HL-60 (cell line): ENCODE measurements around the gene ADAMTSL4.

Experiments used
- GABPA ChIP-seq: IDR thresholded peaks from 2 replicates; pipeline ENCODE4 v1.6.1; 2012; ENCODE audit warnings: low read depth
- POLR2AphosphoS5 ChIP-seq: IDR thresholded peaks from 2 replicates; pipeline ENCODE4 v1.6.1; 2012; ENCODE audit warnings: low read depth
- SPI1 ChIP-seq: IDR thresholded peaks from 2 replicates; pipeline ENCODE4 v1.6.1; 2012; ENCODE audit warnings: low read depth, mild to moderate bottlenecking, borderline replicate concordance
- TF ChIP-seq, protein P1 (sequence below): IDR thresholded peaks from one replicate; pipeline ENCODE4 v1.5.1; 2011; ENCODE audit warnings: low read length, control low read depth, inconsistent platforms; ENCODE audit not compliant: insufficient read depth
- TF ChIP-seq, protein P2 (sequence below): IDR thresholded peaks from 2 replicates; pipeline ENCODE4 v1.6.1; 2012; ENCODE audit warnings: low read depth; ENCODE audit not compliant: insufficient replicate concordance

- TF ChIP-seq, protein P1, sequence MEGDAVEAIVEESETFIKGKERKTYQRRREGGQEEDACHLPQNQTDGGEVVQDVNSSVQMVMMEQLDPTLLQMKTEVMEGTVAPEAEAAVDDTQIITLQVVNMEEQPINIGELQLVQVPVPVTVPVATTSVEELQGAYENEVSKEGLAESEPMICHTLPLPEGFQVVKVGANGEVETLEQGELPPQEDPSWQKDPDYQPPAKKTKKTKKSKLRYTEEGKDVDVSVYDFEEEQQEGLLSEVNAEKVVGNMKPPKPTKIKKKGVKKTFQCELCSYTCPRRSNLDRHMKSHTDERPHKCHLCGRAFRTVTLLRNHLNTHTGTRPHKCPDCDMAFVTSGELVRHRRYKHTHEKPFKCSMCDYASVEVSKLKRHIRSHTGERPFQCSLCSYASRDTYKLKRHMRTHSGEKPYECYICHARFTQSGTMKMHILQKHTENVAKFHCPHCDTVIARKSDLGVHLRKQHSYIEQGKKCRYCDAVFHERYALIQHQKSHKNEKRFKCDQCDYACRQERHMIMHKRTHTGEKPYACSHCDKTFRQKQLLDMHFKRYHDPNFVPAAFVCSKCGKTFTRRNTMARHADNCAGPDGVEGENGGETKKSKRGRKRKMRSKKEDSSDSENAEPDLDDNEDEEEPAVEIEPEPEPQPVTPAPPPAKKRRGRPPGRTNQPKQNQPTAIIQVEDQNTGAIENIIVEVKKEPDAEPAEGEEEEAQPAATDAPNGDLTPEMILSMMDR, result no peak
- TF ChIP-seq POLR2AphosphoS5, result no peak
- TF ChIP-seq, protein P2, sequence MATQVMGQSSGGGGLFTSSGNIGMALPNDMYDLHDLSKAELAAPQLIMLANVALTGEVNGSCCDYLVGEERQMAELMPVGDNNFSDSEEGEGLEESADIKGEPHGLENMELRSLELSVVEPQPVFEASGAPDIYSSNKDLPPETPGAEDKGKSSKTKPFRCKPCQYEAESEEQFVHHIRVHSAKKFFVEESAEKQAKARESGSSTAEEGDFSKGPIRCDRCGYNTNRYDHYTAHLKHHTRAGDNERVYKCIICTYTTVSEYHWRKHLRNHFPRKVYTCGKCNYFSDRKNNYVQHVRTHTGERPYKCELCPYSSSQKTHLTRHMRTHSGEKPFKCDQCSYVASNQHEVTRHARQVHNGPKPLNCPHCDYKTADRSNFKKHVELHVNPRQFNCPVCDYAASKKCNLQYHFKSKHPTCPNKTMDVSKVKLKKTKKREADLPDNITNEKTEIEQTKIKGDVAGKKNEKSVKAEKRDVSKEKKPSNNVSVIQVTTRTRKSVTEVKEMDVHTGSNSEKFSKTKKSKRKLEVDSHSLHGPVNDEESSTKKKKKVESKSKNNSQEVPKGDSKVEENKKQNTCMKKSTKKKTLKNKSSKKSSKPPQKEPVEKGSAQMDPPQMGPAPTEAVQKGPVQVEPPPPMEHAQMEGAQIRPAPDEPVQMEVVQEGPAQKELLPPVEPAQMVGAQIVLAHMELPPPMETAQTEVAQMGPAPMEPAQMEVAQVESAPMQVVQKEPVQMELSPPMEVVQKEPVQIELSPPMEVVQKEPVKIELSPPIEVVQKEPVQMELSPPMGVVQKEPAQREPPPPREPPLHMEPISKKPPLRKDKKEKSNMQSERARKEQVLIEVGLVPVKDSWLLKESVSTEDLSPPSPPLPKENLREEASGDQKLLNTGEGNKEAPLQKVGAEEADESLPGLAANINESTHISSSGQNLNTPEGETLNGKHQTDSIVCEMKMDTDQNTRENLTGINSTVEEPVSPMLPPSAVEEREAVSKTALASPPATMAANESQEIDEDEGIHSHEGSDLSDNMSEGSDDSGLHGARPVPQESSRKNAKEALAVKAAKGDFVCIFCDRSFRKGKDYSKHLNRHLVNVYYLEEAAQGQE, result no peak
- TF ChIP-seq SPI1, result no peak
- TF ChIP-seq GABPA, result no peak
These were observed 54.5 kb downstream of the ADAMTSL4 start for GRCh38 chr1:150603711-150604110.
